ENCODE measurements around the gene WASF2. TPM values are rescaled to one million over a fixed set of nuclear protein-coding genes. Genes with fewer than 3 reads are reported as not detected.

WASF2 gene
- total RNA-seq, 4 donors from 2014 or later, result 53.7 to 92.8 (median 79.8) TPM

GRCh38 chr1:27358038-27358927, 131.7 kb downstream of the WASF2 start:
- no peak overlapping the region for H3K4me3 ChIP-seq

GRCh38 chr1:27357281-27358037, 132.5 kb downstream of the WASF2 start:
- intact Hi-C loops (cut with DNase I), result loop anchor here (5.0 kb wide), 1 partner anchor 35 kb away; the partner anchor contains the start of gene GPR3
- peak overlapping the region; percentile 64 to 81 (median 70) for H3K27ac ChIP-seq
- 30% methylated on average over 2 of the region's 40 CpGs; no CpG with 5 or more reads in 1 of the 2 donors for WGBS, 2 donors
- peak overlapping the region in 3 of 4 donors; percentile 11 to 49 (median 29) for H3K4me3 ChIP-seq
- H3K4me1 ChIP-seq, result peaks cover 15 to 54% (median 19%) of the 10 kb centered on the region in 3 donors
- no peaks in the 10 kb centered on the region for H3K9me3 ChIP-seq
- no peaks in the 10 kb centered on the region for H3K27me3 ChIP-seq
- H3K36me3 ChIP-seq, result peaks cover 65 to 100% (median 66%) of the 10 kb centered on the region in 3 donors
- peak; percentile 96 to 98 (median 98) for TF ChIP-seq CTCF (IDR thresholded peaks at IDR 0.05)
- TF ChIP-seq POLR2A (IDR thresholded peaks at IDR 0.05), result no peak
- peak; percentile 43 for DNase-seq

More at GRCh38 chr1:27358038-27358927, 131.7 kb downstream of the WASF2 start:
- peaks cover 15 to 54% (median 19%) of the 10 kb centered on the region in 3 donors for H3K4me1 ChIP-seq
- no peaks in the 10 kb centered on the region for H3K27me3 ChIP-seq
- TF ChIP-seq POLR2A (IDR thresholded peaks at IDR 0.05) (no peak), CTCF (IDR thresholded peaks at IDR 0.05) (no peak)
- peak overlapping the region in 2 of 4 donors; percentile 67 to 81 for H3K27ac ChIP-seq
- no peak for DNase-seq
- H3K36me3 ChIP-seq, result peaks cover 69 to 100% (median 74%) of the 10 kb centered on the region in 3 donors
- no peaks in the 10 kb centered on the region for H3K9me3 ChIP-seq
- 90 to 92% methylated on average over 6 to 11 of the region's 21 CpGs for WGBS, 2 donors
- intact Hi-C loops (cut with DNase I), result loop anchor here (5.0 kb wide), 1 partner anchor 34 kb away; the partner anchor contains the start of gene GPR3

GRCh38 chr1:27356619-27357280, 133.2 kb downstream of the WASF2 start:
- no peaks in the 10 kb centered on the region for H3K9me3 ChIP-seq
- H3K4me1 ChIP-seq, result peaks cover 15 to 57% (median 19%) of the 10 kb centered on the region in 3 donors
- peak overlapping the region in 2 of 4 donors; percentile 29 to 49 for H3K4me3 ChIP-seq
- intact Hi-C loops (cut with DNase I), result loop anchor here (5.0 kb wide), 1 partner anchor 36 kb away; the partner anchor contains the start of gene GPR3
- no peaks in the 10 kb centered on the region for H3K27me3 ChIP-seq
- peak in 3 of 6 experiments; percentile 3 to 16 (median 3) for TF ChIP-seq CTCF (IDR thresholded peaks at IDR 0.05)
- TF ChIP-seq POLR2A (IDR thresholded peaks at IDR 0.05), result no peak
- 51% methylated on average over 9 of the region's 37 CpGs; no CpG with 5 or more reads in 1 of the 2 donors for WGBS, 2 donors
- peaks cover 57 to 97% (median 59%) of the 10 kb centered on the region in 3 donors for H3K36me3 ChIP-seq
- peak overlapping the region; percentile 64 to 81 (median 70) for H3K27ac ChIP-seq
- DNase-seq, result no peak

GRCh38 chr1:27356277-27356618, 133.7 kb downstream of the WASF2 start:
- peak overlapping the region; percentile 16 to 81 (median 66) for H3K27ac ChIP-seq

More at GRCh38 chr1:27356277-27356618, 133.7 kb downstream of the WASF2 start:
- Histone ChIP-seq H3K36me3 (peaks cover 52 to 94% (median 54%) of the 10 kb centered on the region in 3 donors), H3K9me3 (no peaks in the 10 kb centered on the region), H3K4me1 (peaks cover 17 to 62% (median 19%) of the 10 kb centered on the region in 3 donors), H3K27me3 (no peaks in the 10 kb centered on the region), H3K4me3 (peak overlapping the region in 1 of 4 donors; percentile 49)
- WGBS, 2 donors, result 57% methylated on average over 8 of the region's 13 CpGs; no CpG with 5 or more reads in 1 of the 2 donors
- no peak for DNase-seq
- TF ChIP-seq POLR2A (IDR thresholded peaks at IDR 0.05) (no peak), CTCF (IDR thresholded peaks at IDR 0.05) (no peak)
- intact Hi-C loops (cut with DNase I), result loop anchor here (5.0 kb wide), 1 partner anchor 36 kb away; the partner anchor contains the start of gene GPR3

All from esophagus squamous epithelium (tissue), 5 donors.